ENCODE measurements around the gene ACVR1.

DNA sequence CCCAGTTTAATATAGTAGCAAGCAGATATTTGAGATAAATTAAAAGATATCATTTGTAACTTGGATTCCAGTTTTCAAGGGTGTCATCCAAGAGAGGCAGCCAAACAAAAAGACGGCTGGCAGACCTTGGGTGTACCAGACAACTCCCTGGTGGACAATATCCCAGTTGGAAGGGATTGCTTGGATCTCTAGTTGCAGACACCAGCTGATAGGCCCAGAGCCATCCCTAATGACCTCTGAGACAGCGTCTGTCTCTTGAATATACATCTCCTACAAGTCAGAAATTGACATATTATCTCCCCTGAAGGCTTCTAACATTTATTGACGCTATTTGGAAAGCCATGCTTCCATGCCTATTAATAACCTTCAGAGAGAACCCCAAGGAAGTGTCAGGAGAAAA lies 67.7 kb downstream of the ACVR1 start:
- TF ChIP-seq, protein P1, sequence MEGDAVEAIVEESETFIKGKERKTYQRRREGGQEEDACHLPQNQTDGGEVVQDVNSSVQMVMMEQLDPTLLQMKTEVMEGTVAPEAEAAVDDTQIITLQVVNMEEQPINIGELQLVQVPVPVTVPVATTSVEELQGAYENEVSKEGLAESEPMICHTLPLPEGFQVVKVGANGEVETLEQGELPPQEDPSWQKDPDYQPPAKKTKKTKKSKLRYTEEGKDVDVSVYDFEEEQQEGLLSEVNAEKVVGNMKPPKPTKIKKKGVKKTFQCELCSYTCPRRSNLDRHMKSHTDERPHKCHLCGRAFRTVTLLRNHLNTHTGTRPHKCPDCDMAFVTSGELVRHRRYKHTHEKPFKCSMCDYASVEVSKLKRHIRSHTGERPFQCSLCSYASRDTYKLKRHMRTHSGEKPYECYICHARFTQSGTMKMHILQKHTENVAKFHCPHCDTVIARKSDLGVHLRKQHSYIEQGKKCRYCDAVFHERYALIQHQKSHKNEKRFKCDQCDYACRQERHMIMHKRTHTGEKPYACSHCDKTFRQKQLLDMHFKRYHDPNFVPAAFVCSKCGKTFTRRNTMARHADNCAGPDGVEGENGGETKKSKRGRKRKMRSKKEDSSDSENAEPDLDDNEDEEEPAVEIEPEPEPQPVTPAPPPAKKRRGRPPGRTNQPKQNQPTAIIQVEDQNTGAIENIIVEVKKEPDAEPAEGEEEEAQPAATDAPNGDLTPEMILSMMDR (IDR thresholded peaks at IDR 0.05; ENCODE audit: borderline replicate concordance, extremely low read depth, low read length, poor library complexity, severe bottlenecking), result no peak
- TF ChIP-seq EZH2 (IDR thresholded peaks at IDR 0.05; ENCODE audit: borderline replicate concordance, low read depth, low read length, severe bottlenecking), result no peak
